Forelimb muscle (tissue), 1 donor: ENCODE measurements around the gene SEZ6L. TPM values are rescaled to one million over a fixed set of nuclear protein-coding genes. Genes with fewer than 3 reads are reported as not detected.

Experiments used
- DNase-seq: peaks from one replicate; pipeline ENCODE4 v3.0.0-alpha.2; 2013; ENCODE audit warnings: low read depth
- polyA plus RNA-seq: library from polyadenylated mRNA; unstranded; fragments of 120-200 nt; gene quantifications from one replicate; pipeline ENCODE4 v1.2.1, GENCODE V29; 2013; ENCODE audit not compliant: insufficient read length

The SEZ6L gene
- polyA plus RNA-seq, 1 donor = 0.40 TPM

DNA sequence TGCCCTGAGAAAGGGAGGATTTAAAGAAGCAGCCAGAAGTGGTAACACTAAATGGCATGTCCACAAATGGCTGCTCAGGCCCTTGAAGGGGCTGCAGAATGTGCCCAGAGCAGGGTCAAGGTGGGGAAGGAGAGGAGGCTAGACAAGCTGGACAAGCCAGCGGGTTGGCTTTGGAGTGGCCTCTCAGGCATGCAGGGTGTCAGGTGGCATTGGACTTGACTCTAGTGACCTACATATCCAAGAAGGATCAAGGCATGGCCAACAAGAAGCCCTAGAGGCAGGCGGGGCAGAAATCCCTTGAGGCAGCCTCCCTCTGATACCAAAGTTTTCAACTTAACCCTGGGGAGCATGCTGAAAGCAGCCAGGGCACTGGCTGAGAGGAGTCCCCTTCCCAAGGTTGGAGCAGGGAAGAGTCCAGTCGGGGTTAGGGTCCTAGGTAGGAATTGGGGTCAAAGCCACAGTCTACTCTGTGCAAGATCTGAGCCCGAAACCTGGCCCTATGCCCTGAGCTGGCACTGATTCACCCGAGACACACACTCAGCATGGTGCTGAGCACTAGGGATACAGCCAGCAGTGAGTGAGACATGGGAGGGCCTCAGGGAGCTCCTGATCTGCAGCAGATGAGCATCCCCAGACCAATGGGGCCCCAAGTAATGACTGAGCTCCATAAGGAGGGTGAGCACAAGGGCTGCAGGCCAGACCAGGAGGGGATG, 164.0 kb downstream of the SEZ6L start:
- DNase-seq = no peak

DNA sequence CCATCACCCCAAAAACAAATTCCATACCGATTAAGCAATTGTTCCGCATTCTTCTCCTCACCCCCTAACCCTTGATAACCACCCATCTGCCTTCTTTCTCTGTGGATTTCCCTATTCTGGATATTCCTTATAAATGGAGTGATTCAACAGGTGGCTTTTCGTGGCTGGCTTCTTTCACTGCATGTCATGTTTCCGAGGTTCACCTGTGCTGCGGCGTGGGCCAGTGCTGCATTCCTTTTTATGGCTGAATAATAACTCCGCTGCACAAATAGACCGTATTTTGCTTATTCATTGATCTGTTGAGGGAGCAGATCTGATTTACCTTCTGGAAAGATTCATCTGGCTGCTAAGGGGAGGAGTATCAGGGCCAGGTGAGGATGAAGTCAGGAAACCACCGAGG, 165.0 kb downstream of the SEZ6L start:
- no peak for DNase-seq

DNA sequence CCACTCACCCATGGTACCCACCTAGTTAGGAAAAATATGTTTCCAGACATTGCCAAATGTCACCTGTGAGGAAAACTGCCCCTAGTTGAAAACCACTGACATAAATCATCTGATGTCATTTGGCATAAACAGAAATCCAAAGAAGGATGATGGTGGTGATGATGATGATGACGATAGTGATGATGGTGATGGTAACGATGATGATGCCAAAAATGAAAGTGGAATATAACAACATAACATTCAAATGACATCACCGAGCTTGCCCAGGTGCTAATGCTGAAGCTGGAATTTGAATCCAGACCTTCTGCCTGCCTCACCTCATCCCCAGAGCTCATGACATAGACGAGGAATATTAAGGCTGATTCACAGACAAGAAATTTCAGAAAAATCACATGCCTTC, 167.5 kb downstream of the SEZ6L start:
- no peak for DNase-seq

DNA sequence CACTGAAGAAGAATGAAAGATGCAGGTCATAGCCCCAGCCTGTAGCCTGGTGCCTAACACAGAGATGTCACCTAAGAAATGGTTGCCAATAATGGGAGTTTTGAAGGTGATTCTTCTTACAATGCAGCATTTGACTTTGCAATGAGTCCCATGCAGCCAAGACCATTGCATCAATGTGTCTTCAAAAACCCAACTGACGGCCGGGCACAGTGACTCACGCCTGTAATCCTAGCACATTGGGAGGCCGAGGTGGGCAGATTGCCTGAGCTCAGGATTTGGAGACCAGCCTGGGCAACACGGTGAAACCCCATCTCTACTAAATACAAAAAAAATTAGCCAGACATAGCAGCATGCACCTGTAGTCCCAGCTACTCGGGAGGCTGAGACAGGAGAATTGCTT, 170.5 kb downstream of the SEZ6L start:
- DNase-seq = no peak

DNA sequence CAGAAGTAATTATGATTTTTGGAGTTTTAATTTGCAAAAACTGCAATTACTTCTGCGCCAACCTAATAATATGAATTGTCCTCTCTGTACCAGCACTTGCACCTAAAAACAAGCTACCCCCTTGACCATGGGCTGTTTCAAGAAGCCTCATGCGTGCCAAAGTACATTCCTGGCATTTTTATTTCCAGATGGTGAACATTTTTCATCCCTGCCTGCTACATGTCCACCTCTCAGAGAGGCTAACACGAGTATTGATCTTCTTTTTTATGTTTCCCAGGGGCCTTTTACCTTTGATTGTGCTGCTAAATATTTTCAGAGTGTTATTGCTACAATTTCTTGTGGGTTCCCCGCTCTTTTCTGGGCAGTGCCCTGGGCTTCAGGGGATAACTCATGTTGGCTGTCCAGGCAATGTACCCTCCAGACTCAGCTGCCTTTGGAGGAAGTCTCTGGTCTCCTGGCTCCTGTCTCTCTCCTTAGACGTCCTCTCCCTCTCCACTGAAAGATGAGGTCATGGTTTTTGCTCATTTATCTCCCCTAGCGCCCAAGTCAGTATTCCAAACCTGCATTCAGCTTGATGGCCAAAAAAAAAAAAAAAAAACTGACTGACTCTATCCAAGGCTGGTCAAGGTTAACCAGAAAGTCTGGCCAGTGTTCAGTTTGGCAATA, 173.6 kb downstream of the SEZ6L start:
- DNase-seq = no peak

DNA sequence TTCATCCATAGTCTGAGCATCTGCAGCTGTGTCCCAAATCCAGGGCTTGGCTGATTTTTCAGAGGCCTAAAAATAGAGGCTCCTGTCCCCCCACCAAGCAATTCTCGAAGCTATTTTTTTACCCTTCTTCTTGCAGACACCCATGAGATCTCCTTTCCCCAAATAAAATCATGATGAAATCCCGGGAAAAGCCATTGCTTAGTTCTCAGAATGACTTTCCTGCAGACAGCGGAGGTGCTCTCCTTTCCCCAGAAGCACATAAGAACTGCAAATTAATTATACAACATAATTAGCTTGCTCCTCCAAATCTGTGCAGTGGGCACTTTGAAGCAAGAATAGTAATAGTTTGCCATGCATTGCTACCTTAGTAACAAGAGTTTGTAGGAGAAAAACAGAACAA, 176.2 kb downstream of the SEZ6L start:
- no peak for DNase-seq

DNA sequence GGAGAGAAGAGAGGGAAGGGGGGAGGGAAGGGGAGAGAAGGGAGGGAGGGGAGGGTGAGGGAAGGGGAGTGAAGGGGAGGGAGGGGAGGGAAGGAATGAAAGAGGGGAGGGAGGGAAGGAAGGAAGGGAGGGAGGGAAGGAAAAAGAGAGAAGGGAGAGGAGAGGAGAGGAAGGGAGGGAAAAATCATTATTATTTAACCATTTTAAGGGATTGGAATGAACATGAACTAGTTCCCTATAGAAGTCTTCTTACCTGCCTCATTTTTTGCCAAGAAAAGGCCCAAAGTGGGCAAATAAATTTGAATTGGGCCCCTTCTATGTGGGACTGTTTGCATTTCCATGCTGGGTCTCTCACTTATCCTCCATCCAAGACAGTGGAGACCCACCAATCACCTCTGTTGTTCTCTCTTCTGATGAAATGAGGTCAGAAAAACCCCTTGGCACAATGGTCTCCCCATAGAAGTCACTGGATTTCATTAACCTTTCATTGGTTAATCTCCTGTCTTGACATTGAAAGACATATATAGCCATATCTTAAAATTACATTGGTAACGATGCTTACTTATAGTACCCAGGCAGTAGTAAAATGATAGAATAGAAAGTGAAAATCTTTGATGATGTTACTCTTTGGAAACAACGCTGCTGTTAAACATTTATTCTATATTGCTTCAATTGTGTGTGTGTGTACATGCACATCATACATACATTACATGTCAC, 179.7 kb downstream of the SEZ6L start:
- no peak for DNase-seq

DNA sequence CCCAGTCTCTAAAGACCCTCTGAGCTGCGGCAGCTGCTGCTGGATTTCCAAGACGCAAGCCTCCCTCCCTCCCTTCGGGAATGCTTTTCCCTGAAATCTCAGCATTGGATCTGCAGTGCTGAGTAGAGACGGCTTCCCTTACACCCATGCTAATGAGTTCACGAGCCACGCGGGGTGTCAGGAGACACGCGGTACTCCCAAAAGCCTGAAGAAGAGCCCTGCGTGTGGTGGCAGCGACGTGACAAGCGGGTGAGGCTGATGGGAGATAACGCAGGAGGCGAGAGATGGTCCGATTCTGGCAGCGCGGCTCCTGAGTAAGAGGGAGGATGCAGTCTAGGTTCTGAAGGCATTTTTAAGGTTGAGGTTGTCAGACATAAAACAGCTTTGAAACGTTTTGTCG, 185.4 kb downstream of the SEZ6L start:
- no peak for DNase-seq

DNA sequence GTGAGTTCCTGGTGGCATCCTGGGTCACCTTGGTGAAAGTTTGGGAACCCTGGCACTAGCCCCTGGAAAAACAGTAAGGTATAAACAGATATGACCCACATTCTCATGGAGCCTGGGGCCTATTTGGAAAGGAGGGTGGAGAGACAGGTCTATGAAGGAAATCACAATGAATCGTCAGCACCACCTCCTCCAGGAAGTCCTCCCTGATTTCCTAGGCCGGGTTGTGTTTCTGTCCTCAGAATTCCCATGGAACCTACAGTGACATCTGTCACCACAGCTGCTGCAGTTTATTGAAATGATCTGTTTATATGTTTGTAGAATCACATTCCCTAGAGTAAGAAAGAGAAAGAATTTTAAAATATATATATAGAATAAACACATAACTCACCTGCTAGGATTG, 188.0 kb downstream of the SEZ6L start:
- DNase-seq = no peak

DNA sequence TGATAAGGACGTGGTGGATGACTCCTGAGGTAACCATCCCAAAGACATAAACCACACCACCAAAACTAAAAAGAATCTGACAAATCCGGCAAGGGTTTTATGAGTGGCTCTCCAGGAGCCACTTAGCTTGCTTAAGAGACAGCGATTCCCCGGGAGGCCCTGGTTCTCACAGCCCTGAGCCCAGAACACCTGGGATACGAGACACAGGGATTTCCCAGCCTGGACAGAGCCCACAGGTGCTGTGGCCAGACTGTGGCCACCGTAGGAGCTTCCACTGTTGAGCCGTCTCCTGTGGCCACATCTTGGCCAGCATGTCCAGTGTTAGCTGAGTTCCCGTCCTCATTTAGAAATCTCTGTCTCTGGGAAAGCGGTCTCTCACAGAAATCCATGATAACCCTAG, 188.6 kb downstream of the SEZ6L start:
- no peak for DNase-seq

DNA sequence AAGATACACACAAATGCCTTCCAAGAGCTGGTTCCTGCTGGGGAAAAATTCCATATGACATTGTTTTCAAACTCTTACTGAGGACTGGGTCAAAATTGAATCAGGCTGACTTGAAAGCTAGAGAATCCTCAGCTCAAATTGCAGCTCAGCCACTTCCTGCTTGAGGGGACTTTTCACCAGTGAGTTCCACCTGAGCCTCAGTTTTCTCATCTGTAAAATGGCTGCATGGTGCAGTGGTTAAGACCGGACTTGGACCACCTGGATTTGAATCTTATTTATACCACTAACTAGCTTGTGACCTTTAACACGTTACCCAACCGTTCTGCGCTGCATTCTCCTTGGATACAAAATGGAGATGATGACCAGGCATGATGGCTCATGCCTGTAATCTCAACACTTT, 189.9 kb downstream of the SEZ6L start:
- DNase-seq = no peak

DNA sequence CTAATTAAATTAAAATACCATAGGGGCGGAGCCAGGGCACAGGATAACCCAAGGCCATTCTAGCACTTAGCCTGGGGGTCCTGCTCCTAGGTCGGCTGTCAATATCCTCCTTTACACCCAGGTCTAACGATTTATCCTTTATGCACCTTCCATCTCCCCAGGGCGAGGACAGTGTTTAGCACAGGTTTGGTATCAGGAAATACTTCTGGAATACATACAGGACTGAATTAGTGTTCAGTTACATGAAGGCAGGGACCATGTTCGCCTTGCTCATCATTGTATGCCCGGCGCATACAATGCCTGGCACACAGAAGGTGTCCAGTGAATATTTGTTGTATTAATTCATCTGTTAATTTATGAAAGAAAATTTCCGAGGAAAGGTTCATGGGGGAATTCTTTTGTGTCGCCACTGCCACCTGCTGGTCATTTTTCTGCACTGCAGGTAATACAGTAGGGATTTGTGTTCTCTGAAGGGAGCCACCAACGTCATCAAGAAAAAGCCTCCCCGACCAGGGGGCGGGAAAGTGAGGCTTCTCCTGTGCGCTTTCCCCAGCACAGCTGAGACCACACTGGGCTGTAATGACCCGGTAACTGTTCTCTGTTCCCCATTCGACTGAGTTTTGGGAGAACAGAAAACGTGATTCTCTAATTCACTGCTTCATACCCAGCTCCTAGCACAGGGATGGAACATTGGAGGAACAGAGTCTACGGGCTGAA, 191.1 kb downstream of the SEZ6L start:
- DNase-seq = no peak

DNA sequence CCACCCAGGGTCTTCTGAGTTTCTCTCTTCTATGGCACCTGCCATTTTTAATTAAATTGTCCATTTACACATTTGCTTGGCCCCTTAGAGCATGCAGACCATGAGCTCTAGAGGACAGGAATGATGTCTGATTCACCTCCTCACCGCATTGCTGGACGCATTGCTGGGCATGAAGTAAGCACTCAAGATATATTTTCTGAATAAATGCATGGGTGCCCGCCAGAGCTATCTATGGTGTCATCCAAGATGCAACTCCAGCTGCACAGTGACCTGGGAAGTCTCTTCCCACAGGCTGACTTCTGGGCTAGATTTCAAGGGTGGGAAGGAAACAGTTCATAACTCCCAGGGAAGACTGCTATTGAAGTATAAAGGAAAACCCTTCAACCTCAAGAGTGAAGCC, 193.2 kb downstream of the SEZ6L start:
- DNase-seq = no peak

DNA sequence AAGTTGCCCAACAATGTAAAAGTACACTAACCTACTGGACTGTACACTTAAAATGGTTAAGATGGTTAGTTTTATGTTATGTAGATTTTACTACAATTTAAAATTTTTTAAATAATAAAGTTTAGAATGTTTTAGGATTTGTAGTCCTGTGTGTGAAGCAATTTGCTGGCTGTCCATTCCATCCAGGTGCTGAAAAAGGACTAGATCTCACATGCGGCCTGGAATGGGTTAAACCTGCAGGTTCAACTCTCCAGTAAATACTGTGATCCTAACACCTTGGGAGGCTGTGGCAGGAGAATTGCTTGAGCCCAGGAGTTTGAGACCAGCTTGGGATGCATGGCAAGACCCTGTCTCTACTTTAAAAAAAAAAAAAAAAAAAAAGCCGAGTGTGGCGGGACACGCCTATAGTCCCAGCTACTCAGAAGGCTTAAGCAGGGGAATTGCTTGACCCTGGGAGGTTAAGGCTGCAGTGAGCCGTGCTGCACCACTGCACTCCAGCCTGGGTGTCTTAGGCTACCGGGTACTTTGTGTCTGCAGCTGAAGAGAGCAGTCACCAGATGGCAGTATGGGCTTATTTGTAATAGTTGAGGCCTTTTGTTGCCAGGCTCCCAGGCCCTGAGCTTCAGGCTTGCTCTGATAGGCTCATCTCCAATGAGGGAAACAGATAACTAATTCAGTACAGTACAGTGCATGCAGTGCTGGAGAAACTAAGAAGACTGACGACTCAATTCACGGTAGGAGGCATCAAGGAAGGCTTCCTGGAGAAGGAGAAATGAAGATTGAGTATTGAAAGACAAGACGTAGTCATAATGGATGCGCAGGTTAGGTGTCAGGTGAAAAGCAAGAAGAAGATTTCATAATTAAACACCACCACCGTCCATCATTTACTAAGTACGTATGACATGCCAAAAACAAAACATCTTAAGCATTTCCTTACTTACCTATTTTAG, 195.1 kb downstream of the SEZ6L start:
- peak; percentile 35 for DNase-seq

DNA sequence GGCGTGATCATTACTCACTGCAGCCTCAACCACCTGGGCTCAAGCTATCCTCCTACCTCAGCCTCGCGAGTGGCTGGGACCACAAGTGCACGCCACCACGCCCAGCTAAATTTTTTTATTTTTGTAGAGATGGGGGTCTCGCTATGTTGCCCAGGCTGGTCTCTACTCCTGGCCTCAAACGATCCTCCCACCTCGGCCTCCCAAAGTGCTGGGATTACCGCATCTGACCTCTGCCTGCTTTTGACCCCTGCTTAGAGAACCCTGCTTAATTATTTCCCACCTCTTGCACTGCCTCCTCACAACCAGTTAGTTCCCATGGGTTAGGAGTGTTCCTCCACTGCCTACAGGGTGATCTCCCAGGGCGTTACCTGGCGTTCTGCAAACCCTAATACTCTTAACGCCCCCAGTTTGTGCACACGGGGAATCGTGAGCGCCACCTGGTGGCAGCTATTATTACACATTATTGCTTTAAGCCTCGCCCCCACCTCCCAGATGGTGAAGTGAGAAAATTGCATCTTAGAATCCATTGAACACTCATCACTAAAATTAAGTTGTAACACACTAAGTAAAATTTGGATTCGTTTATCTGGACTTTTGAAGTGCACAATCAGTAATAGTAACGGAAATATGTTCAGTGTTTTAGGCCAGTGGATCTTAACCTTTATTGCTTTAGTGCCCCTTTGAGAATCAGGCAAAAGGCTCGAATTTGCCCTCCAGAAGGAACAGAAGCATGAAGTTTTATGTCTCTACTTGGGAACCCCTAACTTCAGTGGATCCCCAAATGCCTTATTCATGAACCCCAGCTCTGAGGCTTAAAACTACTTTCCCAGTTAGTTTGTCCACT, 198.4 kb downstream of the SEZ6L start:
- DNase-seq = no peak

DNA sequence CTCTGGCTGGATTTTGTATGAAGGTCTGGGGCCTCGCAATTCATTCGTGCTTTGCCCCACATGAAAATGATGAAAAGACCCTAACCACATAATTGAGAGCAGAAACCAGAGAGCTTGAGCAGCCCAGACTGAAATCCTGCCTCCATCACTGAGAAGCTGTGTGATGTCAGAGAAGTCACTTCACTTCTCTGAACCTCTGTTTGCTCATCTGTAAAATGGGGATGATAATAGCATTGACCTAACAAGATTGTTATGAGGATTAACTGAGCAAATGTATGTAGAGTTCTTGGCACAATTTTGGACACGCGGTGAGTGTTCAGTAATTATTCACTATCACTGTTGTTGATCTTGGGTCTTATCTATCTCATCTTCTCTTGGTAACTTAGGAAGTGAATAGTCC, 203.6 kb downstream of the SEZ6L start:
- DNase-seq = no peak

DNA sequence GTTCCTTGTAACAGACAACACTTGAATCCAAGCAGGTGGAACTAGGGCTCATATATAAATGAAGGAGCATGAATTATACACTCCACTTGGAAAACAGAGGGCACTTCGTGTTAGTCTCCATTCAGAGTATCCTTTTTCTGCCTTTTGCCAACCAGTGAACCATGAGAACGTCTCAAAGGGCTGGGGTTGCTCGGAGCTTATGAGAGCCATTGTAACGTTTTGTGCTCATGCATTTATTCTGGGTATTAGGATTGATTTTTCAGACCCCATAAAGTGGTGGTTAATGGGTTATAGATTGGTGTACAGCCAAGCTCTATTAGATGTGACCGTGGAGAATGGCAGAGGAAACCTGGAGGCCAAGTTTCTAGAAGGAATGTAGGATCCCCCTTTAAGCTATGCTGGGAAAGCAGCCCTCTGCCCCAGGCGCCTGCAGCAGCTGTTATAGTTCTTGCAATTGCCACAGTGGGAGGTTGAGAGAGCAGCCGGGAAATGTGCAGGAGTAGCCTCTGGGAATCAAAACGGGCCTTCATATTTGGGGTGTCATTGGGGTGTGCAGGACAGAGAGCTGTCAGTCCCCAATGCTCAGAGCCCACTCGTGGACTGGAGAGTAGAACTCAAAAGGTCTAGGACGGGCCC, 205.2 kb downstream of the SEZ6L start:
- DNase-seq = no peak

DNA sequence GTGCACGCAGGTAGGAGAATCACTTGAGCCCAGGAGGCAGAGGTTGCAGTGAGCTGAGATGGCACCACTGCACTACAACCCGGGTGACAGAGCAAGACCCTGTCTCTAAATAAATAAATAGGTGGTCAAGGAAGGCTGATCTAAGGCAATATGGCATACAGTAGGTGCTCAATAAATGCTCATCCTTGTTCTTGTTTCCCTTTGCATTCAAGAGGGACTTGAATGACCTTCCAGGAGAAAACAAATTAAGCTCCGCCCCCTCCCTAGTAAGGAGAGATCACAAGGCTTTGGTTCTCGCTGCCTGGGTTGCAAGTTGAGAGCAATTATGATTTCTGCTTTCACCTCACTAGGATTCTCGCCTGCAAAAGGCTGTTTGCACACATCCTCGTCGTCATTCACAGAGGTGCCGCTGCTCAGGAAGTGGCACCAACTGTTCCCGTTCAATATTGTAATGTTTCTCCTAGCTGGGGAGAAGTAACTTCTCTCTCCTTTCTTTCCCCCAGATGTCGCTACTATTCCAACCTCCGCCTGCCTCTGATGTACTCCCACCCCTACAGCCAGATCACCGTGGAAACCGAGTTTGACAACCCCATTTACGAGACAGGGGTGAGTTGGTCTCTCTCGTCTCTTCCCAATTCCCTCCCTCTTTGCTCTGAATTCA, 208.0 kb downstream of the SEZ6L start:
- DNase-seq = no peak
